ENCODE measurements around the gene ASTN2. TPM values are rescaled to one million over a fixed set of nuclear protein-coding genes. Genes with fewer than 3 reads are reported as not detected.

Gene ASTN2
- total and polyA plus RNA-seq, 9 of the 15 experiments (the other 6 are each of a cell fraction or from before 2014, with no cell fraction given): 0.56 to 3.5 (median 1.9) TPM

GRCh38 chr9:116436121-116436520 is 978.7 kb downstream of the ASTN2 start:
- no TSS peak for BruUV-seq (replicated peaks)
- ATAC-seq: no peak
- Histone ChIP-seq H3K27ac (ENCODE audit: extremely low read depth, low read depth, low read length) (no peak overlapping the region), H3K9ac (ENCODE audit: insufficient read depth in 1 of 2, low read depth in 2 of 2, low read length in 2 of 2) (no peak overlapping the region), H2AFZ (ENCODE audit: low read depth, low read length) (no peak overlapping the region), H3K27me3 (ENCODE audit: control insufficient read depth in 2 of 2, insufficient read depth in 2 of 2, low read length in 2 of 2) (no peaks in the 10 kb centered on the region), H3K4me3 (no peak overlapping the region), H3K79me2 (ENCODE audit: control insufficient read depth, insufficient read depth, low read length) (no peaks in the 10 kb centered on the region), H3K4me2 (ENCODE audit: insufficient read depth, low read length) (no peak overlapping the region), H4K20me1 (replicated peaks; ENCODE audit: control insufficient read depth, insufficient read depth, low read length) (no peaks in the 10 kb centered on the region), H3K9me1 (ENCODE audit: control insufficient read depth, insufficient read depth, low read length) (no peaks in the 10 kb centered on the region), H3K4me1 (replicated peaks in 1 of 2; ENCODE audit: control insufficient read depth in 2 of 2, insufficient read depth in 2 of 2, low read length in 2 of 2) (peaks cover 8 to 21% of the 10 kb centered on the region in 2 experiments), H3K9me3 (replicated peaks; ENCODE audit: control insufficient read depth, insufficient read depth, low read depth, low read length) (no peaks in the 10 kb centered on the region), H3K36me3 (ENCODE audit: control insufficient read depth, insufficient read depth, low read length) (no peaks in the 10 kb centered on the region)
- no peak for FAIRE-seq
- in situ Hi-C loops (cut with MboI): no loop called here
- TF ChIP-seq CBFA2T3 (IDR thresholded peaks at IDR 0.05) (no peak), SMARCB1 (IDR thresholded peaks at IDR 0.05; ENCODE audit: insufficient read length, low read depth) (no peak), ETS2 (tag; IDR thresholded peaks at IDR 0.05; ENCODE audit: borderline replicate concordance, poor library complexity, severe bottlenecking) (no peak), MAFK (IDR thresholded peaks at IDR 0.05; ENCODE audit: low read length) (no peak), POU5F1 (IDR thresholded peaks at IDR 0.05; ENCODE audit: borderline replicate concordance, low read depth, low read length, partially characterized antibody) (no peak), ZKSCAN8 (CRISPR knock-in tag; IDR thresholded peaks at IDR 0.05) (no peak), FOXA3 (CRISPR knock-in tag; conservative IDR thresholded peaks at IDR 0.05 in 1 of 2, IDR thresholded peaks at IDR 0.05 in 1 of 2) (no peak), CREB1 (IDR thresholded peaks at IDR 0.05) (no peak), CREB1 (CRISPR knock-in tag; IDR thresholded peaks at IDR 0.05) (no peak), PPARD (CRISPR knock-in tag; IDR thresholded peaks at IDR 0.05) (no peak), GTF3C2 (IDR thresholded peaks at IDR 0.05; ENCODE audit: borderline replicate concordance, extremely low read depth, insufficient read length) (no peak), MYBL2 (IDR thresholded peaks at IDR 0.05; ENCODE audit: low read depth) (no peak), MYBL2 (CRISPR knock-in tag; IDR thresholded peaks at IDR 0.05; ENCODE audit: borderline replicate concordance) (no peak), POLR2B (IDR thresholded peaks at IDR 0.05; ENCODE audit: low read depth, partially characterized antibody) (no peak), ATF2 (CRISPR knock-in tag; IDR thresholded peaks at IDR 0.05) (no peak)
- ChIA-PET POLR2A (interaction anchor here (1.7 kb wide), 1 partner anchor 13 kb away, joined by 5 read pairs; no protein-coding TSS in a partner anchor), CTCF (ENCODE audit: low intra/inter-chr PET ratio) (no interaction called here)
- no peak for DNase-seq (ENCODE audit: extremely low read depth in 1 of 4, low spot score in 3 of 4)
- WGBS (ENCODE audit: insufficient coverage, low coverage, missing lambda C conversion rate): 85% methylated on average over 1 of the region's 1 CpG
- intact Hi-C loops (cut with micrococcal nuclease): loop anchor here (2.0 to 5.0 kb wide), 3 partner anchors 13 to 79 kb away; no protein-coding TSS in a partner anchor

All from K562 (cell line).